Daoy (cell line): ENCODE data around the gene BLID. TPM values are rescaled to one million over a fixed set of nuclear protein-coding genes. Genes with fewer than 3 reads are reported as not detected.

ENCODE experiments used
- DNase-seq: peaks from one replicate; pipeline ENCODE4 v3.0.0-alpha.2; 2015; ENCODE audit warnings: low read depth
- total RNA-seq: library from RNA; depleted of rRNA; stranded (reverse); fragments of >200 nt; shearing (Covaris generic); gene quantifications from 2 replicates; pipeline ENCODE4 v1.2.3, GENCODE V29; 2014

BLID gene
- total RNA-seq, 1 experiment from 2014 or later: 0.34 TPM

DNA sequence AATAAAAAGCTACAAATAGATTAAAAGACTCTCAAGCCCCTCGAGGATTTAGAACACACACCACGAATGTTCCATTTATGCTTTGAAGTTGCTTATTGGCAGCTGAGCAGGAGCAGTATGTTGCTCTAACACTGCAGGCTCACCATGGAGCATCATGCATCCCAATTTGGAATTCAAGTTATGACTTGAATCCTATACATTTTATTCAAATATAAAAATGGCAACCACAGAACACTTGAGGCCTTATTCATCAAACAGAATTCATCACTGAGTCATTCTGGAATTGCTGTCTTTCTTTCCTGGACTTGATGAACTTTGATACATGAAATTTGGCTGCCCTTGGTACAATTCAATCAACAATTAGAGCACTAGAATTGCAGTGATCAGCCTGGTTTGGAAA lies 24.5 kb upstream of the BLID start:
- peak; percentile 60 for DNase-seq

- no peak for DNase-seq
These were observed 23.5 kb upstream of the BLID start for GRCh38 chr11:122139595-122139866.

- peak; percentile 53 for DNase-seq
These were observed 23.0 kb upstream of the BLID start for GRCh38 chr11:122138744-122139594.

DNA sequence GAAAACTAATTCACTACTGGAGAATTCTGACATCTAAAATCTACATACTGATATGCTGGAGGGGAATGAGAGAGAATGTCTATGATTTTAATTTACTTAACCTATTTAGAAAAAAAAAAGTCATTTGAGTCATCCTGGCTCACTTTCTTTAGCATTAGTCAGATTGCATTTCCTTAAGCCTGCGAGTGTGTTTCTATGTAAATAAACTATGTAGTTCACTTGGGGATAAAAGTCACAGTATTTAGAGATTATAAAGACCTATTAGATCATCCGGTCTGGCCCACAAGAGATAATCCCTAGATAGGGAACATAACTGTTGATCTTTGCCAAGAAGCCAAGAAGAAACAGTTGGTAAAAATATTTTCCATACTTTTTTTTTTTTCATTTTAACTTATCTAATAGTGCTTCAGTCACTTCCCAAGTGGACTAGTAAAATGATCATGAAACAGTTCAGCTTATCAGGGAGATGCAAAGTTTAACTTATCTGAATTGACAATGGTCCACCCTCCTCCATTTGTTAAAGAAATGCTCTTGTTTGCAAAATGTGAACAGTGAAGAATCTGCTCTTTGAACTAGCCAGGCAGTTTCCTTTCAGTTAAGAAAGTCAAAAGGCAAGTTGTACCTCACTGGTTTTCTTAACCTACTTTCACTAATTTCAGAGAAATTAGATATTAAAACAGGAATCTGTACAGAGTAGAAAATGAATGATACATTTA lies 21.2 kb upstream of the BLID start:
- DNase-seq: peak; percentile 67

DNA sequence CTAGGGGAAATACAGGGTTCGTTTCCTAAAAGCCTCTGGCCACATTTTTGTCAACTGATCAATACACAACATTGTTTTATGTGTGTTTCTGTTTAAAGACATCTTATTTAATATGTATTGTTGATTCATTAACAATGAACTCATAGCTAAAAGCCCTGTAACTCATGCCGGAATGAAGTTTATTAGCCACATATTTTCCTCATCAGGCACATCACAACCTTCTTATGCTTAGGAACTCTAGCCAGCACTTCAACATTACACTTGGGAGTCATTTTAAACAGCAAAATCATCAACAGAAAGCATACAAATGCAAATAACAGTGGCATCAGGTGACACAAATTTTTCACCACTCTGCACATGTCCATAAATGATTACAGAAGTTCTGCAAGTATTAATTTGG lies 15.1 kb upstream of the BLID start:
- DNase-seq: no peak

GRCh38 chr11:122128146-122128545 lies 12.1 kb upstream of the BLID start:
- no peak for DNase-seq

DNA sequence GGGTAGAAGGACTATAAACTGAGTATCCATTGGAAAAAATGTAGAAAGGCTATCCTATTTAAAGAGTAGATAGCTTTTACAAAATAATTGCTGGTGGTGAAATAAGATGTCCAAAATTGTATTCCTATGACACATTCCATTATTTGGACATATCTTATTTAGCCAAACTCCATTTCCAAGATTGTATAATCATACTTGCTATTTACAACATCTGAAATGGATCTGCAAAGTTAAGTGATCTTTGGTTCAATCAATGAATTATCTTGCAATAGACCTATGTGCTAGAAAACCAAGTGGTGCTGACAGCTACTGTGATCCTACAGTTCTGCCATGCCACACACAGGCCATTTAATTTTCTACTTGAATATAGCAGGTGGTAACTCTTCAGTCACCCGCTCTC lies 11.0 kb upstream of the BLID start:
- DNase-seq: no peak

GRCh38 chr11:122126024-122126688 lies 10.1 kb upstream of the BLID start:
- no peak for DNase-seq

DNA sequence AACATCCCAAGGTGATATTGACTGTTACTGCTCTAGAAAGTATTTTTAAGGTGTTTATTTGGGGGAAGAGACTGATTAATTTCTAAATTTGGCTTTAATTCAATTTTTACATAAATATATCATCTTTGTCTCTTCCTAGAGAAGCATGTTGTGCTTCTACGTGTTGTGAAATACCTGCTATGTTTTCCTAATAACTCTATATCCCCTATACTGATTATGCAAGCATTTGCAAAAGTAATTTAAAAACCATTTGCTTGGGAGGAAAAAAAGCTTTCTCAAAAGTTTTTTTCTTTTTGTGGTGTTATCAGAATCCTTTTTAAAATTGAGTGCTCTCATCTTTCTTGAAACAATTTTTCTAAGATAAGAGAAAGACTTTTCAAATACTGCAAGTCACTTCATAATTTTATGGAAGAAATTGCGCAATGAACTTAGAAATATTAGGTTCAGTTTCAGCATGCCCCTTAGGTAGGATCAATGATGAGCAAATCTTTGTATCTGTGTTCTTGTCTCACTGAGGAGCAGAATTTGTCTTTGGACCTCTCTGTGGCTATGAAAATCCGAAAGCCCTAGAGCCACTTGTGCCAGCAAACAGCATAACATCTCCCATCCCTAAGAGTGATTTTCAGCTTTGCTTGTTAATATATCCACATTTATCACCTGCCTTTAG lies 7.4 kb upstream of the BLID start:
- no peak for DNase-seq

DNA sequence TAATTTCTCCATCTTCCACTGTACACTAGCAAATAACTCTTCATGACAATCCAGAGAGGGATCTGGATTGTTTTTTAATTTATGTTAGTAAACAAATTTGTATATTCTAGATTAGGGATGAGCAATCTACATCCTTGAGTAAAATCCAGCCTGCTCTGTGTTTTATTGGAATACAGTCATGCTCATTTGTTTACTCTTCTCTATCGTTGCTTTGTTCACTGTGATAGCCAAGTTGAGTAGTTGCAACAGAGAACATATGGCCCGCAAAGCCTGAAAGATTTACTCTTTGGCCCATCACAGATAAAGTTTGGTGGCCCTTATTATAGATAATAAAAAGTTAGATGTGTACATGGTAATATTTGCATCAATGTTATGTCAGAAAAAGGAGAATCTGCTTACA lies 6.2 kb upstream of the BLID start:
- DNase-seq: no peak

DNA sequence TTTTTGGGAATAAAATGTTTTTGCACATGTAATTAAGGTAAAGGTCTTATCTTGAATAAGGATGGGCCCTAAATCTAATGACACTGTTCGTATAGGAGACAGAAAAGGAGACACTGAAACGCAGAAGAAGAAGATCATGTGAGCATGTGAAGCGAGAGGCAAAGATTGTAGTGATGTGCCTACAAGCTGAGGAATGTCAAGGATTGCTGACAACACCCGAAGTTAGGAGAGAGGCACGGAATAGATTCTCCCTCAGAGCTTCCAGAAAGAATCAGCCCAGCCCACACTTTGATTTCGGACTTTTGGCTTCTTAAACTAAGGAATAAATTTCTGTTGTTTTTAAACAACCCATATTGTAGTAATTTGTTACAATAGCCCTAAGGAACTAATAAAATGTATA lies 4.1 kb upstream of the BLID start:
- no peak for DNase-seq

- no peak for DNase-seq
These were observed 576 bp upstream of the BLID start for GRCh38 chr11:122116591-122116990.

DNA sequence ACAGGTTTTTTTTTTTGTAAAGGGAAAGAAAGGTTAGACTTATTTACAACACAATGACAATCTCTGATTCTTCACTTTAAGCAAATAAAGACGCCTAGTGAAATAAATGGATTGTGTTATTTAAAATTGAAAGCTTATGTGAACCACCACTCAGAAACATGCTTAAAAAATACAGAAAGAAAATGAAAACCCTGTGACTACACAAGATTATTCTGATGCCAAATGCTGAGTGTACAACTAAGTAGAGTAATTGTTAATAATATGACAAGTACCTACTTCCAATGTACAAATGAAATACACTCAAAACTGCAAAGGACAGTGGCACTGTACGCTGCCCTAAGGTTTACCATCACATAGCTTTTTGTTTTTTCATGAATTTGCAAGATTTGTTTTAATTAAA lies 1.0 kb downstream of the BLID start:
- DNase-seq: no peak

DNA sequence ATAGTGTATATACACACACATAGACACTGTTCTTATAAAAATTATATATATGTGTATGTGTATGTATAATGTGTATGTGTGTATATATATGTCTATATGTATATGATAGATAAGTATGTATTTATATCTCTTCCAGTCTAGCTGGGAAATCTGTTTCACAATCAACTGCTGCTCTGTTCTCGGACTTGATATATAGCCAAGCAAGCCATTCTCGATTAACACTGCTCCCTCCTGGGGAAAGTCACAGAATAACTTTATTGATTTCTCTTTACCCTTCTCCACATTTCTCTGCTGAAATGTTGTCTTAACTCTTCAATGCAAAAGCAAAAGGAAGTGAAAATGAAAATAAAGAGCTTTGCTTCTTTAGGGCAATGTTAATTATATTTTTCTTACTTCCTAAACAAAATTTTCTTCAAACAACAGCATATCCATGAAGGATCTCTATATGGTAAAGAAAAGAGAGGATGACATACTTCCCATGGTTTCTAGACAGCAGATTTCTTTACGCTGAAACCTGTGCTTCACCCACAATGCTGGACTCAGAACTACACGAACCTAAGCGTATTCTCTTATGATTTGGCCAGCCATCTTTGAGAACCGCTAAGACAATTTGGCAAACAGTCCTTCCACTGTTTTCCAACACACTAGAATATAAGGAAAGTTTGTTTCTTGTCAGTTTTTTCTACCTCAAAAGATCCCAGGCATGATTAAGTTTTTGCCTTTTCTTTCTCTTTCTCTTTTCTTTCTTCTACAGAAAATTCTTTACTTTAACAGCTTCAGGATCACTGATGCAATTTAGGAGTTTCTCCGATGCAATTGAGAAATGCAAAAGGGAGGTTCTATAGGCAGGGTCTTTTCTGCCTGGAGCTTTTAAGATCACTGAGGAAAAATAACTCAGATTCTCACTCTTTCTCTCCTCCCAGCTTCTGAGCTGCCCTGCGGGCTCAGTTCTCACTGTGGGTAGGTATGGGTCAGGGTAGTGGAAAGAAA lies 1.9 kb downstream of the BLID start:
- DNase-seq: no peak

DNA sequence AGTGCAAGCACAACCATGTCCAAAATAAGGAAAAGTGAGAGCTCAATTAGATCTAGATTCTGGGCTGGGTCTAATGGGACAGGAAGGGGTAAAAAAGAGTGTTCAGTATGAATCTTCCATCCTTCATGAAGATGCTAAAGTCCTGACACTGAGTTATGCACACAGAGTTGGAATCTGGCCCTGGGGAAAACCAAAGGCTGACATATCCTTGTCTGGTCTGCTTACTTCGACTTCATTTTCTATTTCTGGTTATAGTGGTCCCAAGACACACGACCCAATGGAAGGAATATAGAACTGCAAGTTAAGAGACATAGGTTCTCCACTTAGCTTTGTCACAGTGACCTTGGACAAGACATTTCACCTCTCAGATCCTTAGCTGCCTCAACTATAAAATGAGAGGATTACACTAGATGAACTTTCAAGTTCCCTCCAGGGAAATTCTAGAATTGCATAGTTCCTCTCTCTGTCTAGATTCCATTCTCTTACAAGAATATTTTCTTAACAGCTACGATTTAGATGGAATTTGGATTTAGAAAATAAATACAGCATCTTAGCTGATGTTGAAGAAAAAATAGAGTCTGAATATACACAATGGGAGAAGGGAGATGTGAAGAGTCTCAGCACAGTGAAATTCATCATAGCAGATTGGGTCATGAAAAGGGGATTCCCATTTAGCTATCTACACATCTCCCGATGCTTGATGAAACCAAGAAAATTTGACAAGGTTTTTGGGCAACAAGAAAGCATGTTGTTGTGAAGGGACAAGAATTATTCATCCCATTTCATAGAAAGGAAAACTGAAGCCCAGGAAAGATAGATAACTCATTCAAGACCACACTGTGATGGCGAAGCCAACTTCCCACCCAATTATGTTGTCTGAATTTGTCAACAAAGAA lies 3.3 kb downstream of the BLID start:
- DNase-seq: no peak

DNA sequence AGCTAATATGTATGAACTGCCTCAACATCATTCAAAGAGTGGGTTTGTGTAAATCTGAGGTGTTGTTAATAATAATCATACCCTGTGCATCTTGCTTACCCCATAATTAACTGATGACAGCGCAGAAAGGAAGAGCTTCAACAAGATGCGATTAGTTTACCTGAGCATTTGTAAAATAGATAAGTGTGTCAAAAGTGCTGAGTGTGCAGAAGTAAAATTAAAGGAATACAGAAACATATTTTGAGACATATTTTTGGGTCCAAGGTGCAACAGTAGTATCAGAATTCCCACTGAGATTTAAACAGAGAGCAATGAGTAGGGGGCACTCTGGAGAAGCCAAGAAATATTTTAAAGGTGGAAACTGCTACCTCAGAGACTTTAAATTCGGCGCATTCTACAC lies 6.1 kb downstream of the BLID start:
- no peak for DNase-seq

GRCh38 chr11:122108828-122109227 lies 7.2 kb downstream of the BLID start:
- no peak for DNase-seq

DNA sequence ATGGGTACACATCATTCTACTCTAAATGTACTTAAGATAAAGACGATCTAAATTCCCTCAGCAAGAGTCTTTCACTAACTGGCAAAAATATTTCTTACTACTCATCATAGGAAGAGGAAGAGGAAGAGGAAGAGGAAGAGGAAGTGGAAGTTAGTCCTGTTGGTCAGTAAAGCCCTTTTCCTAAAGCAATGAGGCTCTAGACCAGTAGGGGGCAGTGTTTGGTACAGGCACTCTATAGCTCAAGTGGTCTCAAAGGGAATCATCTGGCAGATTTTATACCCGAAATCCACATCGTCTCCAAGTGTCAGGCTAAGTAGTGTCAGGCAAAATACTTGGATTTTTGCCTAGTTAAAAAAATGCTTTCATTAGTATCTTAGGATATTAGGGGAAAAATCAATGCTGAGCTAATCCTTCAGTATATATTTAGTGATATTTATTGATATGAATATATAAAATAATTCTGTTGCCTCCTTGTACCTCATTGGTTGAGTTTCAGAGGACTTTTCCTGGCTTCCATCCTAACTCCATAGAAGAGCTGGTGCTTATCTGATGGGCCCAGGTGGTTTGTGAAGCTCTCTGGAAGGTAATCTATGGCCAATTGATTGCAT lies 7.7 kb downstream of the BLID start:
- peak; percentile 57 for DNase-seq

- DNase-seq: no peak
These were observed 8.4 kb downstream of the BLID start for GRCh38 chr11:122107566-122107965.

- DNase-seq: no peak
These were observed 9.0 kb downstream of the BLID start for GRCh38 chr11:122107045-122107444.
